Natural killer cell (primary cell): ENCODE data around the gene HLA-DPA1. TPM values are rescaled to one million over a fixed set of nuclear protein-coding genes. Genes with fewer than 3 reads are reported as not detected.

ENCODE experiments used
- ATAC-seq, 3 donors: fragments of 150-1000 bp in 2 of 3; fragments of 200-7000 bp in 1 of 3; cut with Tn5 transposase; 1 replicate in 1 of 3; 2 replicates in 2 of 3; pipeline ENCODE4 v1.10.0; 2021; ENCODE audit warnings: mild to moderate bottlenecking in 2 of 3, moderate library complexity in 2 of 3
- DNase-seq, 2 donors: peaks; one replicate each; pipeline versions ENCODE4 v3.0.0 to v3.0.0-alpha.2; 2013 to 2021; ENCODE audit warnings: mixed read lengths in 1 of 2
- H3K27ac ChIP-seq: one replicate; pipeline ENCODE4 v1.5.1; 2013; ENCODE audit warnings: mild to moderate bottlenecking, low read length
- H3K27me3 ChIP-seq: one replicate; pipeline ENCODE4 v1.6.1; 2013; ENCODE audit warnings: low read length; ENCODE audit not compliant: control insufficient read depth, insufficient read depth
- H3K36me3 ChIP-seq: one replicate; pipeline ENCODE4 v1.6.1; 2013; ENCODE audit warnings: low read length; ENCODE audit not compliant: control insufficient read depth, insufficient read depth
- H3K4me1 ChIP-seq: one replicate; pipeline ENCODE4 v1.6.1; 2013; ENCODE audit warnings: low read length; ENCODE audit not compliant: control insufficient read depth, insufficient read depth
- H3K4me3 ChIP-seq: one replicate; pipeline ENCODE4 v1.5.1; 2013; ENCODE audit warnings: low read length
- H3K9me3 ChIP-seq: one replicate; pipeline ENCODE4 v1.6.1; 2013; ENCODE audit warnings: low read length; ENCODE audit not compliant: control insufficient read depth, insufficient read depth
- H3K27ac Mint-ChIP-seq, 2 donors: one replicate each; pipeline ENCODE4 v1.8.0; 2022; ENCODE audit warnings: mild to moderate bottlenecking in 2 of 2, mixed read lengths in 2 of 2, moderate library complexity in 1 of 2
- H3K27me3 Mint-ChIP-seq, 2 donors: one replicate each; pipeline ENCODE4 v1.8.0; 2022; ENCODE audit warnings: low read depth in 2 of 2, mixed read lengths in 2 of 2
- H3K36me3 Mint-ChIP-seq: one replicate; pipeline ENCODE4 v1.8.0; 2022; ENCODE audit warnings: mixed read lengths
- H3K4me1 Mint-ChIP-seq, 2 donors: one replicate each; pipeline ENCODE4 v1.8.0; 2022; ENCODE audit warnings: mixed read lengths in 2 of 2
- H3K4me3 Mint-ChIP-seq: one replicate; pipeline ENCODE4 v1.8.0; 2022; ENCODE audit warnings: mild to moderate bottlenecking, moderate library complexity, mixed read lengths
- H3K9me3 Mint-ChIP-seq, 2 donors: one replicate each; pipeline ENCODE4 v1.8.0; 2022; ENCODE audit warnings: mixed read lengths in 2 of 2
- CTCF ChIP-seq: fragments of 200-600 bp; IDR thresholded peaks from one replicate; pipeline ENCODE4 v1.8.0; 2022; ENCODE audit warnings: antibody characterized with exemption
- WGBS: methylation state at CpG from one replicate; pipeline ENCODE4 v1.1.7; 2013; ENCODE audit warnings: missing lambda C conversion rate; ENCODE audit not compliant: insufficient coverage; 5-methylcytosine and 5-hydroxymethylcytosine counted together
- intact Hi-C: fragments of 100-400 bp; cut with micrococcal nuclease; formaldehyde crosslinking; loops from one replicate; pipeline ENCODE4 v1.14.2; 2022
- total RNA-seq, 4 donors: library from RNA; stranded (reverse); fragments of 120-200 nt in 1 of 4; gene quantifications; one replicate each; pipeline versions ENCODE4 v1.2.3 to v1.2.4, GENCODE V29; 2013 to 2022

Gene HLA-DPA1
- total RNA-seq, 3 donors from 2014 or later (not counting 1 experiment from before 2014, with no cell fraction given): 43.1 to 135 (median 73.5) TPM

DNA sequence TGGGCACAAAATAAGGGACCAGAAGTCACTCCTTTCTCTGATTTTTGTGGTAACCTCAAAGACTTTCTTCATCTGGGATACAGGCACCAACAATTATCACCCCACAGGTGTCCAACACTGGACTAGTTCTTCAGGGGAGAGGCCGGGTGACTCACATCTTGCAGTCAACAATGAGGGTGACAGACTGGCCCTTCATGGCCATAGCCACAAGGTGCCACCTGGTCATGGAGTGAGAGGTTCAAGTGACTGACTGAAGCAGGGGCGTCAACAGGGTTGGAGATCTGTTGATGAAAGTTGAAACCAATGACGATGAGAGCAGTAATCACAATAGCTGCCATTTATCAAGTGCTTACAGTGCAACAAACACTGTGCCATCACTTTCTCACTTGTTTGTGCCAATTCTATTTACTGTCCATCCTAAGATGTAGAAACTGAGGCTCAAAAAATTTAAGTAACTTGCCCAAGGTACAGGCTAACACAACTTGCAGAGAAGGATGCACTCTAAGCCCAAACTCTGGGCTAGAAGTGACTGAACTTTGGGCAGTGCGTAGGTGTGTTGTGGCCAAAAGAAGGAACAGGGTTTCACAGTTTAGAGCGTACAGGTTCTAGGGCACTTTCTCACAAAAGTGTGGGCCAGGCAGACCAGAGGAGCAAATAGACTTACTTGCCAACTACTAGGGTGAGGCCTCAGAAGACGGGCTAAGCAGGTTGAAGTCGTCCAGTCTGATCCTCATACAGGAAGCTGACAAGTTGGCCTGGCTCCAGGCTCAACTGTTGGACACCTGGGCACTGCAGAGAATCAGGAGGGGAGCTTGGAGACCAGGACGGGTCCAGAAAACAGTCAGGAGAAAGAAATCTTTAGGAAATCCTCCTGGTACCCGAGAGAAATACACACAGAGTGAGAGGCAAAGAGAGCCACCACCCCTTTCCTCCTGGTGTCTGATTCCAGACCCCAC is 32.7 kb upstream of the HLA-DPA1 start:
- Mint-ChIP-seq H3K4me3 (no peak overlapping the region), H3K36me3 (no peaks in the 10 kb centered on the region), H3K9me3 (peaks cover 0 to 3% of the 10 kb centered on the region in 2 donors), H3K27me3 (peaks cover 49 to 63% of the 10 kb centered on the region in 2 donors), H3K27ac (no peak overlapping the region), H3K4me1 (no peaks in the 10 kb centered on the region)
- ATAC-seq (no peak), DNase-seq (no peak)
- WGBS: 79% methylated on average over 9 of the region's 9 CpGs
- intact Hi-C loops: loop anchor here (10.0 kb wide), 1 partner anchor 49 kb away; no protein-coding TSS in a partner anchor
- no peaks in the 10 kb centered on the region for H3K27me3 ChIP-seq
- H3K36me3 ChIP-seq: no peaks in the 10 kb centered on the region
- H3K27ac ChIP-seq: no peak overlapping the region
- no peak overlapping the region for H3K4me3 ChIP-seq
- H3K9me3 ChIP-seq: peaks cover 2% of the 10 kb centered on the region
- TF ChIP-seq CTCF: no peak
- H3K4me1 ChIP-seq: no peaks in the 10 kb centered on the region

GRCh38 chr6:33105386-33105785 is 31.9 kb upstream of the HLA-DPA1 start:
- no peaks in the 10 kb centered on the region for H3K4me1 Mint-ChIP-seq
- intact Hi-C loops: loop anchor here (10.0 kb wide), 1 partner anchor 49 kb away; no protein-coding TSS in a partner anchor
- H3K36me3 Mint-ChIP-seq: peaks cover 6% of the 10 kb centered on the region
- Histone ChIP-seq H3K4me3 (no peak overlapping the region), H3K27ac (no peak overlapping the region), H3K27me3 (no peaks in the 10 kb centered on the region), H3K9me3 (peaks cover 7% of the 10 kb centered on the region), H3K36me3 (no peaks in the 10 kb centered on the region), H3K4me1 (no peaks in the 10 kb centered on the region)
- 97% methylated on average over 3 of the region's 3 CpGs for WGBS
- ATAC-seq (no peak), DNase-seq (no peak)
- no peak overlapping the region for H3K27ac Mint-ChIP-seq
- TF ChIP-seq CTCF: no peak
- H3K4me3 Mint-ChIP-seq: no peak overlapping the region
- peaks cover 4 to 8% of the 10 kb centered on the region in 2 donors for H3K9me3 Mint-ChIP-seq
- H3K27me3 Mint-ChIP-seq: peaks cover 49 to 55% of the 10 kb centered on the region in 2 donors

- H3K27me3 ChIP-seq: no peaks in the 10 kb centered on the region
- Mint-ChIP-seq H3K27me3 (peaks cover 46 to 50% of the 10 kb centered on the region in 2 donors), H3K27ac (no peak overlapping the region), H3K9me3 (peaks cover 5 to 10% of the 10 kb centered on the region in 2 donors), H3K4me1 (no peaks in the 10 kb centered on the region), H3K4me3 (no peak overlapping the region), H3K36me3 (peaks cover 9% of the 10 kb centered on the region)
- no peak overlapping the region for H3K27ac ChIP-seq
- no peaks in the 10 kb centered on the region for H3K4me1 ChIP-seq
- H3K9me3 ChIP-seq: peaks cover 7% of the 10 kb centered on the region
- TF ChIP-seq CTCF: no peak
- DNase-seq (no peak), ATAC-seq (no peak)
- no peak overlapping the region for H3K4me3 ChIP-seq
- no peaks in the 10 kb centered on the region for H3K36me3 ChIP-seq
- intact Hi-C loops: loop anchor here (10.0 kb wide), 1 partner anchor 50 kb away; no protein-coding TSS in a partner anchor
- WGBS: 96% methylated on average over 1 of the region's 1 CpG
Measured at GRCh38 chr6:33104887-33105286, 31.4 kb upstream of the HLA-DPA1 start.
